Esophagus (tissue), 2 donors: ENCODE measurements around the gene NRK. TPM values are rescaled to one million over a fixed set of nuclear protein-coding genes. Genes with fewer than 3 reads are reported as not detected.

Experiments used
- polyA plus RNA-seq, 2 donors: library from polyadenylated mRNA; stranded (reverse); fragments of 200-250 nt; gene quantifications; one replicate each; pipeline ENCODE4 v1.2.3, GENCODE V29; 2013
- donor health status: healthy with polysubstance abuse.
- donor health status: Bipolar disorder and iron deficiency.

Gene NRK
- polyA plus RNA-seq, 2 donors = 0.02 to 0.04 TPM

Other genes starting within 250 kb of the NRK start
- not detected for gene SERPINA7, start 216.2 kb downstream of the NRK start, polyA plus RNA-seq